Activated CD4-positive, alpha-beta T cell treated with anti-CD3 and anti-CD28 coated beads, Interleukin-2, amount 10 ng/mL, durations not matched to agents 7 days and 5 days (primary cell): ENCODE results near the gene ADCY5. TPM values are rescaled to one million over a fixed set of nuclear protein-coding genes. Genes with fewer than 3 reads are reported as not detected.

ENCODE experiments used
- CTCF ChIA-PET: fragments of 350-600 bp; sonication (Branson Sonifier 250); formaldehyde crosslinking; loops from one replicate; lab custom pipeline; 2021; ENCODE audit warnings: antibody characterized with exemption; lab: Charles Lee
- POLR2A ChIA-PET: fragments of 350-600 bp; sonication (Branson Sonifier 250); formaldehyde crosslinking; loops from one replicate; lab custom pipeline; 2021; ENCODE audit warnings: antibody characterized with exemption; lab: Charles Lee
- DNase-seq: peaks from one replicate; pipeline ENCODE4 v3.0.0-alpha.2; 2020
- H3K27ac Mint-ChIP-seq: one replicate; pipeline ENCODE4 v1.8.0; 2021; ENCODE audit warnings: mild to moderate bottlenecking, moderate library complexity, mixed read lengths
- H3K27me3 Mint-ChIP-seq: one replicate; pipeline ENCODE4 v1.8.0; 2021; ENCODE audit warnings: mixed read lengths
- H3K36me3 Mint-ChIP-seq: one replicate; pipeline ENCODE4 v1.8.0; 2021; ENCODE audit warnings: low read depth, mixed read lengths
- H3K4me1 Mint-ChIP-seq: one replicate; pipeline ENCODE4 v1.8.0; 2021; ENCODE audit warnings: mixed read lengths
- H3K4me3 Mint-ChIP-seq: one replicate; pipeline ENCODE4 v1.8.0; 2021; ENCODE audit warnings: mild to moderate bottlenecking, moderate library complexity, mixed read lengths
- H3K9me3 Mint-ChIP-seq: one replicate; pipeline ENCODE4 v1.8.0; 2021; ENCODE audit warnings: mixed read lengths
- total RNA-seq, 2 experiments: library from RNA; stranded (reverse); gene quantifications; one replicate each; pipeline ENCODE4 v1.2.3, GENCODE V29; 2021

Gene ADCY5
- total RNA-seq, 2 experiments from 2014 or later, result not detected

DNA sequence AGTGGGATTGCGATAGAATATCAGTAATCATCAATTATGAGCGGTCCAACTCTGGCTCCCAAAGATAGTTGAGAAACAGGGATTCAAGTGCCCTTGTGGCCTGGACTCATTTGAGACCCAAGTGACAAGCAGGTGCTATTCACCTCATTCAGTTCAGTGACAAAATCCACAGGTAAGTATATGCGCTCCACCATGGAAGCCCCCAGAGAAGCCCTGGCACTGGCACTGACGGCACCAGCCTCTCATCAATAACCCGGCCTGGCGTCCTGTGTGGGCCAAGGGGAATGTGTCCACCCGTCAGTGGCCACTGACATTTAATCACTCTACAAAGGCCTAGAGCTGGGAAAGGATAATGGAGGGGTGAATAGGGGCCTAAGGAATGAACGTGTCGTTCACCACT is 117.2 kb downstream of the ADCY5 start:
- H3K4me3 Mint-ChIP-seq, result no peak overlapping the region
- peaks cover 8% of the 10 kb centered on the region for H3K4me1 Mint-ChIP-seq
- no peak overlapping the region for H3K27ac Mint-ChIP-seq
- DNase-seq, result no peak
- ChIA-PET CTCF (interaction anchor here (1.1 kb wide), 1 partner anchor 14 kb away, joined by 3 read pairs; no protein-coding TSS in a partner anchor), POLR2A (no interaction called here)
- no peaks in the 10 kb centered on the region for H3K27me3 Mint-ChIP-seq
- H3K36me3 Mint-ChIP-seq, result no peaks in the 10 kb centered on the region
- H3K9me3 Mint-ChIP-seq, result no peaks in the 10 kb centered on the region

DNA sequence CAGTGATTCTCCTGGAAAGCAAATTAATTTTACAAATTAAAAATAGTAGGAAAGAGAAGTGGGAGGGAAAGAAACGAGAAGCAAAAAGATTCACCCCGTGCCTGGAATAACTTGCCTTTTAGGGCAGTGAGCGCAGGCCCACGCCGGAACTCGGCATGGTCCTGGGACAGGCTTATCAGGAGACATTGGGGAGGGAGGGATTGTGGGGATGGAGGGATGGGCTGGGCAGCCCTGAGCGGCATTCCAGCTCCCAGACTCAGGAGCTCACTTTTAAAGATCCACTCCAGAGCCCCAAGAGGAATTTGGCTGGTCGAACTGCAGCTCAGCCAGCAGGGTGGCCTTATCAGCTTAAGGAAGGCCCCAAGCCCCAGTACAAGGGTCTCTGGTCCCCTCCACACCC is 117.9 kb downstream of the ADCY5 start:
- POLR2A ChIA-PET, result no interaction called here
- H3K9me3 Mint-ChIP-seq, result no peaks in the 10 kb centered on the region

DNA sequence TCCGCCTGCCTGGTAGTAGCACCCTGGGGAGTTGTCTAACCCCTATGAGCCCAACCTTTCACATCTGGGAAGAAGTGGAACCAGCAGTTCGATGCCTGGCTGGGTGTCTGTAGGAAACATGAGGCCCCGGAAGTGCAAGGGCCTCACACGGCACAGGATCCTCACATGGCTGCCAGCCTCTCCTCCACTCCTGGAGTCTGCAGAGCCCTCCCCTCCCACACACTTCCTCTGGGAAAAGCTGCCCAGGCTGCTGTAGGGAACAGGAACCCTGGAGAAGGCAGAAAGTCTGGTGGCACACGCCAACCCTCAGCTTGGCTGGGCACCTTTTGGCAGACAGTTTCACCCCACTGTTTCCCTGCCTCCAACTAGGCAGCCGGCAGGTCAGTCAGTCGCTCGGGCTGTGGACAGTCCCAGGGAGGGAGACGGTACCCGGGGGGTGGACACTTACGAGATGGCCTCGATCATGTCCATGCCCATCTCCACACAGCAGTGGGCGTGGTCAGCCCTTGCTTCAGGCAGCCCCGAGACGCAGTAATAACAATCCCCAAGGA is 118.4 kb downstream of the ADCY5 start:
- DNase-seq, result no peak
- POLR2A ChIA-PET, result no interaction called here
- H3K36me3 Mint-ChIP-seq, result no peaks in the 10 kb centered on the region
- CTCF ChIA-PET, result no interaction called here
- H3K27ac Mint-ChIP-seq, result no peak overlapping the region
- H3K4me3 Mint-ChIP-seq, result no peak overlapping the region
- no peaks in the 10 kb centered on the region for H3K27me3 Mint-ChIP-seq
- H3K9me3 Mint-ChIP-seq, result no peaks in the 10 kb centered on the region
- peaks cover 8% of the 10 kb centered on the region for H3K4me1 Mint-ChIP-seq

More for the DNA sequence above, 117.9 kb downstream of the ADCY5 start:
- no peaks in the 10 kb centered on the region for H3K27me3 Mint-ChIP-seq
- no peak overlapping the region for H3K4me3 Mint-ChIP-seq
- no peaks in the 10 kb centered on the region for H3K36me3 Mint-ChIP-seq
- peaks cover 8% of the 10 kb centered on the region for H3K4me1 Mint-ChIP-seq
- no peak overlapping the region for H3K27ac Mint-ChIP-seq
- DNase-seq, result no peak
- CTCF ChIA-PET, result interaction anchor here (1.1 kb wide), 1 partner anchor 15 kb away, joined by 3 read pairs; no protein-coding TSS in a partner anchor

DNA sequence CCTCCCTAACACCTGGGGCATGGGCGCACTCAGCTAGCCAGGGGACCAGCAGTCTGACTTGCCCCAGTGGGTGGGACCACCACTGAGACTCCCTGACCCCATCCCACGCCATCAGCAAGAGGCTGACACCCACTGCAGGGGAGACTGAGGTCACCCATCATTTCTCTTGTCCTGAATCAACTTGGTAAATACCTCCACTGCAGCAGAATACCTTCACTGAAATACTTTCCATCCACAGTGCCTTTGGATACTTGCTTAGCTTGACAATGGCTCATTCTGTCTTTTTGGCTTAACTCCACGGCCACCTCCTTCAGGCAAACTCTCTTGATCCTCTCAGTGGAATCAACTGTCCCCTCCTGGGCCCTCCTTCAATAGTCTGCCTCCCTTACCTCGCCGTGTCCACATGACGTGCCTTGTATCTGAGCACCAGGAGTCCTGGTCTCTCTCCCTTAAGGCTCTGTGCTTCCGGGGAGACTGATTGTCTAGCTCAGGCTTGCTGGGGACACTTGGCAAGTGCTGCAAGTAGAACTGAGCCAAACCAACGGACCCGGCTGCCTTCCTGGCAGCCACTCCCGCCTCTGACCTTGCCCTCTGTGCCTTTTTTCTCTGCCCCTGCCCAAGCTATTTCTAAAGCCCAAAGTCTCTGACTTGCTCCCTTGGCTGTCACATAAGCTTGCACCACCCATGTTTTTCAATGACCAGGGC is 119.1 kb downstream of the ADCY5 start:
- no peaks in the 10 kb centered on the region for H3K9me3 Mint-ChIP-seq
- H3K4me1 Mint-ChIP-seq, result peaks cover 2% of the 10 kb centered on the region
- H3K4me3 Mint-ChIP-seq, result no peak overlapping the region
- ChIA-PET POLR2A (no interaction called here), CTCF (interaction anchor here (0.7 to 0.8 kb wide), 2 partner anchors 29 to 231 kb away, joined by 3 read pairs; no protein-coding TSS in a partner anchor)
- no peak for DNase-seq
- no peak overlapping the region for H3K27ac Mint-ChIP-seq
- H3K27me3 Mint-ChIP-seq, result no peaks in the 10 kb centered on the region
- no peaks in the 10 kb centered on the region for H3K36me3 Mint-ChIP-seq

DNA sequence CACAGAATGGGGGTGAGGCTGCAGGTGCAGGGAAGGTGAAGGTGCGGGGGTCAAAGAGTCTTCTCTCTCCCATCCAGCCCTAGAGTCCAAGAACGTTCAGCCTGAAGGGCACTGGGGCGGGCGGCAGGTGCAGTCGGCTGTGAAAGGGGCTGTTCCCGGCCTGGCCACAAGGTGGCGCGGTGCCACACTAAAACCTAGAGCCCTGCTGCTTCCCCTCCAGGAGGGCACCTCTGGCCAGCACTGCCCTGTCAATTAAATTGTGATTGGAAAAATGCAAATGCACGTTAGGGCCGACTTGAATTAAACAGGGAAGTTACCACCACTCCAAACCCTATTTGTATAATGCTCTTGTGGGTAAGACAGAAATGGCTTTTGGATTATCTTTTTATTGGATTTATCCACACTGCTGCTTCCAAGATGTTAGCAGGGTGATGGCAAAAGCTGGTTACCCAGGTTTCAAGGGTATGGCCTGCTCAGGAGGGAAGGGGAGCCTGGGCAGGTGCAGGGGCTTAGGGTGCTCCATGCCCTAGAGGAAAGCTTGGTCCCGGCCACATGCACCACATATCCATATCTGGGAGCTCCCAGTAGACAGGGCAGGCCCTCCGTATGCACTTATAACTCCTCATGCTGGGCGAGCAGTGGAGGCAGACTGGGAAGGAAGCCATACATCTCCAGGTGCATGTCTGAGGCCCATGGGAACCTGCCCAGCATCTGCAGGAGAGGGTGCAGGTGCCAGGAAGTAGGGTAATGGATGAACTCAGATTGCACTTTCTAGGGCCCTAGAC is 119.8 kb downstream of the ADCY5 start:
- no peaks in the 10 kb centered on the region for H3K27me3 Mint-ChIP-seq
- POLR2A ChIA-PET, result no interaction called here
- CTCF ChIA-PET, result interaction anchor here (0.7 to 0.8 kb wide), 2 partner anchors 28 to 232 kb away, joined by 3 read pairs; no protein-coding TSS in a partner anchor

DNA sequence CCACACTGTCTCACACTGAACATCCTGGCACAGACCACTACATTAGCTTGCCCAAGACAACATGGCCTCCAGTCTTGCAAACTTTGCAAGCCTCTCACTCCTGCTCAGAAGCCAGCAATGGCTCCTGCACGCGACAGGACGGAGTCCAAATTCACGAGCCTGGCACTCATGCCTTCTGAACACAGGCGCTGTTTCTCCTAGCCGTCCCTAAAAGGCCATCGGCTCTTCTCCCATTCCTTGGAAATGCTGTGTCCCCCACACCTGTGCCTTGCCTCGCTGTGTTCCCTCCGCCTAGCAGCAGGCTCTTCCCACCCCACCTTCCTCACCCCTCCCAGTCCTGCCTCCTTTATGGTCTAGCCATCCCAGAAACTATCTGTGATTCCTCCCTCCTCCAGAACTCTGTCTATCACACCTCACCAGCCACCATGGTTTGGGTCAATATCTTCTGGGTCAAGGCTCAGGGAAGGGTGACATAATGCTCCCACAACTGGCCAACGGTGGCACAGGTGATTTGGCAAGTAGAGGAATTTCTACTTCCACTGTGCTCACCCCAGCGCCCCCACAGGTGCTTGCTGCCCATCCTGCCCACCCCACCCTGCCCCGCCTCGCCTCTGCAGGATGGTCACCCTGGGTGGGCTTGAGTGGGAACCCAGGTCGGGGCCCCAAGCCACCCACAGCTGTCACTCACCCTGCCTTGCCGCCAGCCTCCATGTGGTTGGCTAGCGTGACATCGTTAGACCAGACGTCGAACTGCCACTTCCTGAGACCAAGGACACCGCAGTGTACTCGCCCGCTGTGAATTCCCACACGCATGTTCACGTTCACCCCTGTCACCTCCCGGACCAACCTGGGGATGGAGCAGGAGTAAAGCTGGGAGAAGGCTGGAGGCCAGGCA is 120.7 kb downstream of the ADCY5 start:
- Mint-ChIP-seq H3K36me3 (no peaks in the 10 kb centered on the region), H3K4me3 (no peak overlapping the region), H3K9me3 (no peaks in the 10 kb centered on the region), H3K4me1 (no peaks in the 10 kb centered on the region), H3K27ac (no peak overlapping the region), H3K27me3 (no peaks in the 10 kb centered on the region)
- CTCF ChIA-PET, result no interaction called here
- POLR2A ChIA-PET, result no interaction called here
- DNase-seq, result no peak

More for the DNA sequence above, 119.8 kb downstream of the ADCY5 start:
- Mint-ChIP-seq H3K4me1 (no peaks in the 10 kb centered on the region), H3K4me3 (no peak overlapping the region), H3K36me3 (no peaks in the 10 kb centered on the region), H3K27ac (no peak overlapping the region), H3K9me3 (no peaks in the 10 kb centered on the region)
- DNase-seq, result peak; percentile 70

DNA sequence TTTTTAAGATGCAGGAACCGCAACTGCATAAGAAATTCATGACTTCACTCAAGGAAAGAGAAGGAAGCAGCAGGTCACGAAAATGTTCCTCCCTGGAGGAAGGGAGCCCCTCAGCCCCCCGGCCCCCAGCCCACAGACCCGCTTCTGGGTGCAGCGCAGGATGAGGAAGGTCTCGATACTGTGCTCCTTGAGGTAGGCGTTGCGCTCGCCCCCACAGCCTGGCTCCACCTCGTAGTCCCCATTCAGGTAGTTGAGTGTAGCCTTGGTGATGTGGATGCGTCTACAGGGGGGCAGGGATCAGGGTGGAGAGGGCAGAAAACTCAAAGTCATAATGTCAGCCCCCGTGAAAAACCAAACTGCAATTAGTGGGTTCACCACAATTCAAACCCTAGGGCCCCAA is 121.4 kb downstream of the ADCY5 start:
- Mint-ChIP-seq H3K4me1 (no peaks in the 10 kb centered on the region), H3K27me3 (no peaks in the 10 kb centered on the region), H3K36me3 (no peaks in the 10 kb centered on the region), H3K27ac (no peak overlapping the region), H3K9me3 (no peaks in the 10 kb centered on the region), H3K4me3 (no peak overlapping the region)
- CTCF ChIA-PET, result no interaction called here
- POLR2A ChIA-PET, result no interaction called here
- DNase-seq, result no peak

DNA sequence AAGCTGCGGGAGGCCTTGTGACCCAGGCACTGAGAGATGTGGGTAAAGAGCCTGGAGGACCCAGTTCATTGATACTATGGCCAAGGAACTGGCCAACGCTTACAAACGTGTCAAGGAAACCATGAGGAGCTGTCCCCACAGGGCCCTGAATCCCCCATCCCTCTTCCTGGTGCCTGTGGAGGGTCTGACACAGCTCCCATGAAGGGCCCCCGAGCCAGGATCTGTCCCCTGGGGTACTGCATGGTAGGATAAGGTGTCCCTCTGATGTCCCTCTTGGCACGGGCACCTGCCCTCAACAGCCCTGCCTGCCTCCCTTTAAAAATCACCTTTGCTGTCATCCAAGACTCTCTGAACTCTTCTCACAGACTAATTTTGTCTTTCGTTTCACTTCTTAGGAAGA is 122.4 kb downstream of the ADCY5 start:
- no peak overlapping the region for H3K27ac Mint-ChIP-seq
- H3K36me3 Mint-ChIP-seq, result no peaks in the 10 kb centered on the region
- H3K4me3 Mint-ChIP-seq, result no peak overlapping the region
- no peaks in the 10 kb centered on the region for H3K9me3 Mint-ChIP-seq
- ChIA-PET POLR2A (no interaction called here), CTCF (interaction anchor here (1.8 kb wide), 1 partner anchor 12 kb away, joined by 4 read pairs; no protein-coding TSS in a partner anchor)
- H3K27me3 Mint-ChIP-seq, result no peaks in the 10 kb centered on the region
- H3K4me1 Mint-ChIP-seq, result no peaks in the 10 kb centered on the region
- DNase-seq, result no peak

DNA sequence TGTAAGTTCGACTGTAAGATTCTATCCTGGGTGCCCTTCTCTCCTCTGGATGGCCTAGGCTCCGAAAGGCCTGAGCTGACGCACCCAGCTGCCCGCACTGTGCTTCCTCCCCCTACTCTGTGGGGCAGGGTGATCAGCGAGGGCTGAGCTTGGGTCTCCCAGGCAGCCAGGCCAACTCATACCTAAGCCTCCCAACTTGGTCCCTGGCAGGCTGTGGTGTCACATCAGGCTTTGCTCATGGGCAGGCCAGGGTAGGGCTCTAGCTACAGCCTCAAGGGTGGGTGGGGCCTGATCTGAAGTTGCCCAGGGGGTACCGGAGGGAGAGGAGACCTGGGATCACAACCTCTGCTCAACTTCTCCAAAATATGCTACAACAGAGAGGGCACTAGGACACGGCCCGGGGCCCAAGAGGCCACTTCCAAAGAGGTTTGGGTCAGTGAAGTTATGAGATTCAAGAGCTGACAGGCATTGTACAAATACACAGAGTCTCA is 123.1 kb downstream of the ADCY5 start:
- Mint-ChIP-seq H3K36me3 (no peaks in the 10 kb centered on the region), H3K4me1 (no peaks in the 10 kb centered on the region), H3K9me3 (no peaks in the 10 kb centered on the region), H3K4me3 (no peak overlapping the region), H3K27ac (no peak overlapping the region), H3K27me3 (no peaks in the 10 kb centered on the region)
- POLR2A ChIA-PET, result no interaction called here
- CTCF ChIA-PET, result interaction anchor here (1.4 to 1.8 kb wide), 2 partner anchors 8 to 11 kb away, joined by 3 to 4 read pairs; no protein-coding TSS in a partner anchor
- DNase-seq, result no peak

DNA sequence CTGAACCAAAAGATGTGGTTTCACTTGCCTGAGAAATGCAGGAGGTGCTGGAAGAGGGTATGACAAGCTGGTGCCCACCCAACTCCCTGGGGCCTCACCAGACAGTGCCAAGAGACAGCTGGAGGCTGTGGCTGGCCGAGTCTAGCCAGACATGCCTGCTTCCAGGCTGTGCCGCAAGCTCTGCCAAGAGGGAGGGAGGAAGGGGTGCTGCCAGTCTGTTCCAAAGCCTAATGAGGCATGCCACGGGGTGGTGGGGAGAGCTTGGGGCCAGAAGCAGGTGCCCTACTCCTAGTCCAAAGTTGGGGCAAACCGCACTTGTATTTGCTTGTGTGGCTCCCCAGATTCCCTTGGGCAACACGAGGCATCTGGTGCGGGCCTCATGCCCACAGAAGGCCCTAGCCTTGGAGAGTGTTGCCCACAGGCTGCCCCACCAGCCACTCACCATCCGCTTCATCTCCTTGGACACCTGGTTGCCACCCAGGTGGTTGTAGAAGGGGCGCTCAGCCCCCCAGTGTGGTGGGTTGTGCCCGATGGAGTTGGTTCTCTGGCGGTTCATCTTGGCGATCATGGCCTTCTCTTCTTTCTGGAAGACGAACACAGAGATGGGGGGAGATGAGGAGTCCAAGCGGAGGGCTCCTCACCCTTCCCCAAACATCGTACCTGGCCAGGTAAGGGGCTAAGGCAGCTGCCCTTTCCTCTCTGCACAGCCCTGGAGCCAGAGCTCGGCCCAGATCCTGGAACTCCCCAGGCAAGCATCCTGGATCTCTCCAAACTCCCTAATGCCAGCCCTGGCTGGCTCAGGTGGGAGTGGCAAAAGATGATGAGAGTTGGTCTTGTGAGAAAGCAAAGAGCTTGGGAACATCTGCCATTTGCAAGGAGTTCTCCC is 123.8 kb downstream of the ADCY5 start:
- no peak overlapping the region for H3K4me3 Mint-ChIP-seq
- ChIA-PET CTCF (interaction anchor here (1.4 to 1.8 kb wide), 2 partner anchors 9 to 10 kb away, joined by 3 to 4 read pairs; no protein-coding TSS in a partner anchor), POLR2A (no interaction called here)
- H3K27ac Mint-ChIP-seq, result no peak overlapping the region
- no peaks in the 10 kb centered on the region for H3K4me1 Mint-ChIP-seq
- H3K9me3 Mint-ChIP-seq, result no peaks in the 10 kb centered on the region
- DNase-seq, result no peak
- H3K36me3 Mint-ChIP-seq, result no peaks in the 10 kb centered on the region
- H3K27me3 Mint-ChIP-seq, result no peaks in the 10 kb centered on the region

DNA sequence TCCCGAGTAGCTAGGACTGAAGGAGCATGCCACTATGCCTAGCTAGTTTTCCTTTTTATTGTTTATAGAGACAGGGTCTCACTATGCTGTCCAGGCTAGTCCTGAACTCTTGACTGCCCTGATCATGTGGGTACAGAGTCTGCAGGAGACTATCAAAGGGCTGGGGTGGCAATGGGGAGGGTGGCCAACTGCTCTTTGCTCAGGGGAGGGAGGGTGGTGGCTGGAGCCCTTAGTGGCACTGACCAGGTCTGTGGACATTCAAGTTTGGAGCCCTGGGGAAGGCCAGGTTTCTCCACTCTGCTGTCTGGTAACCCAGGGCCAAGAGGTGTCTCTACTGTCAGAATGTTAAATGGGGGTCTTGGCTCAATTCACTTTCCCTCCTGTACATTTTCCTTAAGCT is 125.1 kb downstream of the ADCY5 start:
- H3K36me3 Mint-ChIP-seq, result no peaks in the 10 kb centered on the region
- DNase-seq, result no peak
- H3K4me3 Mint-ChIP-seq, result no peak overlapping the region
- POLR2A ChIA-PET, result no interaction called here
- no peaks in the 10 kb centered on the region for H3K27me3 Mint-ChIP-seq
- H3K4me1 Mint-ChIP-seq, result no peaks in the 10 kb centered on the region
- H3K9me3 Mint-ChIP-seq, result no peaks in the 10 kb centered on the region
- no peak overlapping the region for H3K27ac Mint-ChIP-seq
- CTCF ChIA-PET, result no interaction called here
